Measurements from ENCODE around the gene BBS10. TPM values are rescaled to one million over a fixed set of nuclear protein-coding genes. Genes with fewer than 3 reads are reported as not detected.
A peak's percentile ranks its signal among the peaks of the same experiment; 100 is the strongest.

BBS10 gene
- total and polyA plus RNA-seq, 9 of the 15 experiments (the other 6 are each of a cell fraction or from before 2014, with no cell fraction given) = 2.3 to 14.9 (median 5.9) TPM

GRCh38 chr12:76348079-76348901 is at the start of gene BBS10 (continued):
- TF ChIP-seq ZMIZ1 (IDR thresholded peaks at IDR 0.05; ENCODE audit: low read depth in 2 of 2, low read length in 2 of 2) = no peak
- TF ChIP-seq CTBP1 (IDR thresholded peaks at IDR 0.05; ENCODE audit: borderline replicate concordance) = peak; percentile 94
- TF ChIP-seq CHCHD3 (CRISPR knock-in tag; IDR thresholded peaks at IDR 0.05) = no peak
- no peak for TF ChIP-seq ZNF561 (CRISPR knock-in tag; conservative IDR thresholded peaks at IDR 0.05)
- peak; percentile 66; the same call in 1 of the 2 replicates for TF ChIP-seq ETV5 (CRISPR knock-in tag; IDR thresholded peaks at IDR 0.05; ENCODE audit: low read depth)
- TF ChIP-seq ADNP (tag; IDR thresholded peaks at IDR 0.05) = no peak
- TF ChIP-seq KLF6 (CRISPR knock-in tag; IDR thresholded peaks at IDR 0.05; ENCODE audit: borderline replicate concordance) = no peak
- peak; percentile 43 for TF ChIP-seq HNRNPLL (IDR thresholded peaks at IDR 0.05; ENCODE audit: low read depth, low read length, poor library complexity, severe bottlenecking)
- TF ChIP-seq MCM7 (IDR thresholded peaks at IDR 0.05) = no peak
- TF ChIP-seq MXD1 (CRISPR knock-in tag; IDR thresholded peaks at IDR 0.05; ENCODE audit: borderline replicate concordance, poor library complexity, severe bottlenecking) = no peak
- TF ChIP-seq MXI1 (IDR thresholded peaks at IDR 0.05; ENCODE audit: low read depth, low read length) = no peak
- peak; percentile 73 for TF ChIP-seq XRCC5 (IDR thresholded peaks at IDR 0.05; ENCODE audit: low read depth, low read length)
- TF ChIP-seq ZNF79 (CRISPR knock-in tag; IDR thresholded peaks at IDR 0.05; ENCODE audit: low read depth) = no peak
- peak; percentile 47 to 57; a peak in 2 of 4 replicates for TF ChIP-seq MAZ (CRISPR knock-in tag; conservative IDR thresholded peaks at IDR 0.05 in 1 of 2, IDR thresholded peaks at IDR 0.05 in 1 of 2)
- TF ChIP-seq RBM22 (IDR thresholded peaks at IDR 0.05; ENCODE audit: low read depth, low read length, poor library complexity, severe bottlenecking) = peak; percentile 75
- no peak for TF ChIP-seq ELK1 (CRISPR knock-in tag; IDR thresholded peaks at IDR 0.05)
- TF ChIP-seq ZNF3 (CRISPR knock-in tag; IDR thresholded peaks at IDR 0.05) = no peak
- TF ChIP-seq EP300 (IDR thresholded peaks at IDR 0.05; ENCODE audit: low read length) = no peak
- TF ChIP-seq USF2 (CRISPR knock-in tag; IDR thresholded peaks at IDR 0.05) = no peak
- TF ChIP-seq COPS2 (conservative IDR thresholded peaks at IDR 0.05) = no peak
- TF ChIP-seq HDAC1 (IDR thresholded peaks at IDR 0.05) = peak in 1 of 2 experiments; percentile 18; a peak in 1 of 4 replicates
- TF ChIP-seq SRSF3 (IDR thresholded peaks at IDR 0.05; ENCODE audit: insufficient read depth, low read length) = no peak
